A673 (cell line): ENCODE measurements around the gene GLRX3.

Experiments used
- CTCF ChIP-seq: fragments of 300-800, 200-600 bp; sonication (generic); conservative IDR thresholded peaks from 2 replicates; pipeline ENCODE4 v1.5.1; 2017; ENCODE audit warnings: low read depth, mild to moderate bottlenecking, antibody characterized with exemption, low read length, moderate library complexity, mixed read lengths
- EZH2 ChIP-seq: fragments of 200-600 bp; sonication (generic); IDR thresholded peaks from 2 replicates; pipeline ENCODE4 v1.6.1; 2017; ENCODE audit warnings: borderline replicate concordance, low read depth, mild to moderate bottlenecking, mixed read lengths, antibody characterized with exemption, low read length; ENCODE audit not compliant: poor library complexity, severe bottlenecking

GRCh38 chr10:130194194-130194990 lies 58.2 kb downstream of the GLRX3 start:
- no peak for TF ChIP-seq CTCF
- TF ChIP-seq EZH2: no peak
